Right lung (tissue), 10 donors: Measurements from ENCODE around the gene KIAA1191. TPM values are rescaled to one million over a fixed set of nuclear protein-coding genes. Genes with fewer than 3 reads are reported as not detected.
"Not testable (repeated sequence)": the region's sequence is repeated elsewhere in the genome, so short reads cannot be mapped to it uniquely, and the experiment has no call there.

Experiments
- DNase-seq, 2 donors: peaks; one replicate each; pipeline ENCODE4 v3.0.0-alpha.2; 2013
- long read RNA-seq, 8 donors: transcript quantifications; one replicate each; lab custom pipeline, GENCODE V29; 2026
- polyA plus RNA-seq, 5 donors: library from polyadenylated mRNA; unstranded; fragments of 120-200 nt; gene quantifications; one replicate each; pipeline versions ENCODE4 v1.2.1 to v1.2.3, GENCODE V29; 2013; ENCODE audit warnings: inconsistent platforms in 1 of 5, low replicate concordance in 1 of 5; ENCODE audit not compliant: insufficient read length in 5 of 5, insufficient read depth in 1 of 5

The KIAA1191 gene, protein sequence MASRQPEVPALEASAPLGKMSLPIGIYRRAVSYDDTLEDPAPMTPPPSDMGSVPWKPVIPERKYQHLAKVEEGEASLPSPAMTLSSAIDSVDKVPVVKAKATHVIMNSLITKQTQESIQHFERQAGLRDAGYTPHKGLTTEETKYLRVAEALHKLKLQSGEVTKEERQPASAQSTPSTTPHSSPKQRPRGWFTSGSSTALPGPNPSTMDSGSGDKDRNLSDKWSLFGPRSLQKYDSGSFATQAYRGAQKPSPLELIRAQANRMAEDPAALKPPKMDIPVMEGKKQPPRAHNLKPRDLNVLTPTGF
- polyA plus RNA-seq: 100 to 1,000 TPM; 142 to 174 (median 161) TPM
- long read RNA-seq, donor 1, transcript KIAA1191-201 (9 exons, 2,991 nt): major isoform, 26 of 92 reads
- long read RNA-seq, donor 1, transcript KIAA1191-202 (8 exons, 2,700 nt): minor isoform, 8 of 92 reads
- long read RNA-seq, donor 1, transcript KIAA1191-209 (2 exons, 562 nt): minor isoform, 6 of 92 reads
- long read RNA-seq, donor 1, partial matches to known transcripts: 48 of 92 reads
- long read RNA-seq, donor 1, other reads (novel, unspliced or antisense): 0 of 92 reads
- long read RNA-seq, donor 2, transcript KIAA1191-201 (9 exons, 2,991 nt): major isoform, 18 of 44 reads
- long read RNA-seq, donor 2, transcript KIAA1191-202 (8 exons, 2,700 nt): minor isoform, 5 of 44 reads
- long read RNA-seq, donor 2, partial matches to known transcripts: 13 of 44 reads
- long read RNA-seq, donor 2, other reads (novel, unspliced or antisense): 0 of 44 reads
- long read RNA-seq, donor 3, transcript KIAA1191-201 (9 exons, 2,991 nt): major isoform, 6 of 35 reads
- long read RNA-seq, donor 3, partial matches to known transcripts: 24 of 35 reads
- long read RNA-seq, donor 3, other reads (novel, unspliced or antisense): 0 of 35 reads
- long read RNA-seq, donor 4, transcript KIAA1191-201 (9 exons, 2,991 nt): major isoform, 9 of 37 reads
- long read RNA-seq, donor 4, partial matches to known transcripts: 23 of 37 reads
- long read RNA-seq, donor 4, other reads (novel, unspliced or antisense): 0 of 37 reads
- long read RNA-seq, donor 5, transcript KIAA1191-201 (9 exons, 2,991 nt): major isoform, 28 of 114 reads
- long read RNA-seq, donor 5, transcript KIAA1191-202 (8 exons, 2,700 nt): minor isoform, 5 of 114 reads
- long read RNA-seq, donor 5, partial matches to known transcripts: 74 of 114 reads
- long read RNA-seq, donor 5, other reads (novel, unspliced or antisense): 0 of 114 reads
- long read RNA-seq, donor 6, transcript KIAA1191-201 (9 exons, 2,991 nt): major isoform, 16 of 58 reads
- long read RNA-seq, donor 6, partial matches to known transcripts: 36 of 58 reads
- long read RNA-seq, donor 6, other reads (novel, unspliced or antisense): 0 of 58 reads
- long read RNA-seq, donor 7, transcript KIAA1191-201 (9 exons, 2,991 nt): major isoform, 22 of 40 reads
- long read RNA-seq, donor 7, partial matches to known transcripts: 9 of 40 reads
- long read RNA-seq, donor 7, other reads (novel, unspliced or antisense): 0 of 40 reads
- long read RNA-seq, donor 8, transcript KIAA1191-202 (8 exons, 2,700 nt): minor isoform, 6 of 19 reads
- long read RNA-seq, donor 8, transcript KIAA1191-201 (9 exons, 2,991 nt): major isoform, 11 of 19 reads
- long read RNA-seq, donor 8, partial matches to known transcripts: 0 of 19 reads
- long read RNA-seq, donor 8, other reads (novel, unspliced or antisense): 0 of 19 reads

- DNase-seq: peak; percentile 89 to 90
These were observed at the start of gene KIAA1191 for GRCh38 chr5:176361437-176362232. TSS of gene KIAA1191 (minus strand) at chr5:176361764. CDS start at chr5:176359508, 2,256 bp downstream.

DNA sequence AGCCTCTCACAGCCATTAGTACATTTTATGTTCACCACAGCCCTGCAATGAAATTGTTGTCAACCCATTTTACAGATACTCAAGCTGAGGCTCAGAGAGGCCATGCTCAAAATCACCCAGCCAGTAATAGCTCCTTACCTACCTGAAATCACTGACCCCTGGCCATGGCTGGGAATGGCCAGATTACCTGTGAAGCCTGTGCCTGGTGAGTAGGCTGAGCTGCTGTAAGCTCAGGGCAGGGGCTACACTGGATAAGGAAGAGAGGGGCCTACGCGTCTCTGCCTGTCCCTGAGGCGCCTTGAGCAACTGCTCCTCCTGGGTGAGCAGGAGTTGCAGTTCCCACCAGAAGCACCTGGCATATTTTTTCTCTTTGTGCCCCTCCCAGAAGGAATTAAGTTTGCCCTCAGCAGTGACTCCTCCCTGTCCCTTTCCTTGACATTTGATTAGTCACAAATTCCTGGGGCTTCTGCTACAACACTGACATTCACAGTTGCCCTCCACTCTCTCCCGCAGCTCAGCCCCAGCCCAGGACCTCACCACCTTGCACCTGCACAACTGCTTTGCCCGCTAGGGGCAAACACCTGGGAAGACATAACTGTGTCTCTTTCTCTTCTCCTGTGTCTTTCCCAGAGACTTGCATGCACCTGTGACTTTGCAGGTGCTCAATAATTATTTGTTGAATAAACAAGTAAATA lies 49.1 kb upstream of the KIAA1191 start:
- no peak for DNase-seq

DNA sequence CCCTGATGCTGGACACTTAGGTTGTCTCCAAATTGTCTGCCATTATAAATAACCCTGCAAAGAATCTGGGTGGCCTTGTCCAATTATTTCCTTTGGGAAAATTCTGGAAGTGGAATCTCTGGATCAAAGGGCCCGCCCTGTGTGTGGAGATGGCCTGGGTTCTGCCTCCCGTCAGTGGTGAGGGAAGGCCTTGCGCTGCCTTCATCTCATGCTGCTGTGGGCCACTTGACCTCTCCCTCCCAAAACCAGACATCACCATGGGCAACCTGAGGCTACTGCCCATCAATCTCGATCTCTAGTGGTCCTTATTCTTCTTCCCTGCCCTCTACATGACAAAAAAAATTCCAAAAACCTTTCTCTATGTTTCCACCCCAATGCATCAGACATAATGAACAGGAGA lies 48.2 kb upstream of the KIAA1191 start:
- no peak for DNase-seq

- no peak for DNase-seq
These were observed 47.0 kb upstream of the KIAA1191 start for GRCh38 chr5:176408590-176408989.

DNA sequence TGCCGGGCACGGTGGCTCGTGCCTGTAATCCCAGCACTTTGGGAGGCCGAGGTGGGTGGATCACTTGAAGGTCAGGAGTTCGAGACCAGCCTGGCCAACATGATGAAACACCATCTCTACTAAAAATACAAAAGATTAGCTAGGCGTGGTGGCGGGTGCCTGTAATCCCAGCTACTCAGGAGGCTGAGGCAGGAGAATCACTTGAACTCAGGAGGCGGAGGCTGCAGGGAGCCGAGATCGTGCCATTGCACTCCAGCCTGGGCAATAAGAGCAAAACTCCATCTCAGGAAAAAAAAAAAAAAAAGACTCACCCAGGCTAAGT lies 46.6 kb upstream of the KIAA1191 start:
- DNase-seq: not testable (repeated sequence)

DNA sequence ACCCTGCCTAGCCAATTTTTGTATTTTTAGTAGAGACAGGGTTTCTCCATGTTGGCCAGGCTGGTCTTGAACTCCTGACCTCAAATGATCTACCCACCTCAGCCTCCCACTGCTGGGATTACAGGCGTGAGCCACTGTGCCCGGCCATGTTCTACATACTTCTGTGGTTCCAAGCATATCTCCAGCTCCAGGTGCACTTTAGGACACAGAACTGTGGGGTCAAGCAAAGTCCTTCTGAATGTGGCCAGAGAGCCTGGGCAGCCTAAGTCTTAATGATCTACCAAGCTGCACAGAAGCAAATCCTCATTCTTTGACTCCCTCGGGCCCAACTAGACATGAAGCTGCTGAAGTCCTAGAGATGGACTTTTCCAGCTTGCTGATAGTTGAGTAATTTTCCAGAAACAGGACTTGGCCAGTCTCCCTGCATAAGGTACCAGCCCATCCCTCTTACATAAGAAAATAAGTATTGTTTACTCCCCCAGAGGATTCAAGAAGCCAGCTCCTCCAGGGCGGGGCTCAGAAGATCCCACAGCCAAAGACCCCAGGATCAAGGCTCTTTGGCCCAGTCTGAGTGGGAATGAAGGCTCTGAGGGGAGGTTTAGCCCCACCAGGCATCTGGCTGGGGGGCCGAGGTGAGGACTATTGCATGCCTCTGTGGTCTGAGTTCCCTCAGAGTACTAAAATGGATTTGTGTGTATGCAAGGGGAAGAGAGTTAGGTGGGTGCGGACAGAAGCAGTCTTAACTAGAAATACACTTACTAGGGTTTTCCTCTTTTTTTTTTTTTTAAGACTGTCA lies 46.1 kb upstream of the KIAA1191 start:
- no peak for DNase-seq

DNA sequence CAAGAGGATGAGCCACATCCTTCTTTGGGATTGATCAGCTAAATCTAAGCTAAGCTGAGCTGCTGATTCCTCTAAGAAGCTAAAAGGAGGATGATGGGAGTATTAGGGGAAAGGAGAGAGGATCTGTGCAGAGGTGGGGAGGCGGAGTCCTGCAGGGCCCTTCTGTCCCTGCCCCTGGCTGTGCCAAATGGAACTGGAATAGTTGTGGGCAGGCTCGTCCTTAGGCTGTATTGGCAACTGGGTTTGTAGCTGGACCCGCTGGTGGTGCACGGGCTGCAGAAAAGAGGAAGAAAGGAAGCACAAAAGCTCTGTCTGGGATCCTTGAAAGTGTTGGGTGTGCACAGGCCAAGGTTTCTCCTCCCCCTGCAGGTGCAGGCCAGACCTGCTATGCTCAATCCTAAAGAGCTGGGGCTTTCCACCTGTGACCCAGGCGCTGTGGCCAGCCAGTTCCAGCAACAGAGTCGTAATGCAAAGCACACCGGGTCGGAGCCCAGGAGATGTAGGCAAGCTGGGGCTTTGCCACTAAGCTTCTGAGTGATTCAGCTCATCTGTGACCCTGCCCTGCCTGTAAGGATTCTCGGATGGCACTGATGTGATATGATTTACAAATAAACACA lies 45.0 kb upstream of the KIAA1191 start:
- no peak for DNase-seq

GRCh38 chr5:176405656-176406435 lies 44.3 kb upstream of the KIAA1191 start:
- DNase-seq: no peak

GRCh38 chr5:176401281-176402205 lies 40.0 kb upstream of the KIAA1191 start:
- DNase-seq: no peak

GRCh38 chr5:176400382-176401156 lies 39.0 kb upstream of the KIAA1191 start:
- no peak for DNase-seq

DNA sequence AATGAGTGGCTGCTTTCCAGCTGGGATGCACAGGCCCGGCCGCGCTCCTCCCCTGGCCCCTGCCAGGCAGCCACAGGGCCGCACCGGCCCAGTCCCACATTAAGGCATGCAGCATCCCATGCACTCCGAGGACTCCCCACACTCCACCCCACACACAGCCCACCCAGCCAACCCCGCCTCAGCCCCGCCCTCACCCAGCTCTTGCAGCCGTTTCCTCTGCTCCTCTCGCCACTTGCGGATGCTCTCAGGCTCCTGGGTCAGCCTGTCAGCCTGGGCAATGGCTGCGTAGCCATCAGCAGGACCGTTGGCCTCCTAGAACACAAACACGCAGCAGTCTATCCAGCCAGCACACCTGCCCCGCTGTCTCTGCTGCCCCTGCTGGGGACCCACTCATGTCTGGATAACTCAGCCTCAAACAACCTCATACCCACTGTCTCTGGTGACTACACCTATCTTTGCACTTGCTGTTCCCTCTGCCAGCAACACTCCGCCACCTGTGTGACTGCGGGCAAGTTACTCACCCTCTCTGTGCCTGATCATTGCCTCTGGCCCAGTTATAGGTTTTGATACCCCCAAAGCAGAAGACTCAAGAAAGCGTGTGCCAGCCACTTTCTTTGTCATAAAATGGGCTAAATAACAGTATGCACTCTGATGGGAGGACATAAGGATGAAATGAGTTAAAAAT lies 36.3 kb upstream of the KIAA1191 start:
- DNase-seq: no peak

DNA sequence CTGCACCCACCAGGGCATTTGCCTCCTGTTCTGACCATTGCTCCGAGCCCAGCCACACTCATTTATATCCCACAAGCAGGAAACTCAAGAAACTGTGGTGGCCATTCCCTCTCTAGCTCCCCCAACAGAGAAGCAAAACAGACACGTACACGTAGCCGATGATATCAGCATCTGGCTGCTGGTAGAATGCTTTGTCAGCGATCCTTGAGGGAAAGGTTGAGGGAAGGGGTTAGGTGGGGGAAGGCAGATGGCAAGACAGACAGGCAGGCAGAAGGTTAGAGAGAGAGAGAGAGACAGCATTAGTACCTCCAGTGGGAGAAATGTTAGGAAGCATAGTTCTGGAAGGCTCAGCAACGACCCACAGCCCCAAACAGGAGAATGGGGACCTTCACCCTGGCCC lies 34.8 kb upstream of the KIAA1191 start:
- DNase-seq: no peak

GRCh38 chr5:176394881-176395675 lies 33.5 kb upstream of the KIAA1191 start:
- DNase-seq: peak; percentile 70

- DNase-seq: no peak
These were observed 32.5 kb upstream of the KIAA1191 start for GRCh38 chr5:176394096-176394495.
